ENCODE data around the gene PLEKHA4.

Gene PLEKHA4

GRCh38 chr19:48837051-48837524 is 31.3 kb downstream of the PLEKHA4 start:
- TF ChIP-seq CTCF (IDR thresholded peaks at IDR 0.05; ENCODE audit: low read depth, low read length): no peak
- Histone ChIP-seq H3K27me3 (no peaks in the 10 kb centered on the region), H3K36me3 (no peaks in the 10 kb centered on the region), H3K9me3 (no peaks in the 10 kb centered on the region), H3K4me1 (no peaks in the 10 kb centered on the region), H3K4me3 (ENCODE audit: low read depth, low read length) (peak overlapping the region; percentile 63)
- peak; percentile 96 for DNase-seq

GRCh38 chr19:48836089-48837017 is 32.1 kb downstream of the PLEKHA4 start, which contains the start of gene HSD17B14:
TSS of gene HSD17B14 (minus strand) at chr19:48836491. CDS start at chr19:48836411, 80 bp downstream.
- TF ChIP-seq CTCF (IDR thresholded peaks at IDR 0.05; ENCODE audit: low read depth, low read length): no peak
- no peaks in the 10 kb centered on the region for H3K4me1 ChIP-seq
- peak within 1 kb of the TSS; percentile 63 for H3K4me3 ChIP-seq (ENCODE audit: low read depth, low read length)
- no peaks in the 10 kb centered on the region for H3K36me3 ChIP-seq
- no peaks in the 10 kb centered on the region for H3K9me3 ChIP-seq
- no peaks in the 10 kb centered on the region for H3K27me3 ChIP-seq
- DNase-seq: peak; percentile 47

- Histone ChIP-seq H3K9me3 (no peaks in the 10 kb centered on the region), H3K36me3 (no peaks in the 10 kb centered on the region), H3K27me3 (no peaks in the 10 kb centered on the region), H3K4me3 (ENCODE audit: low read depth, low read length) (peak overlapping the region; percentile 63), H3K4me1 (no peaks in the 10 kb centered on the region)
- peak; percentile 95 for DNase-seq
- TF ChIP-seq CTCF (IDR thresholded peaks at IDR 0.05; ENCODE audit: low read depth, low read length): peak; percentile 94
Measured at GRCh38 chr19:48835734-48836088, 32.7 kb downstream of the PLEKHA4 start.

GRCh38 chr19:48833977-48834376 is 34.4 kb downstream of the PLEKHA4 start:
- Histone ChIP-seq H3K27me3 (no peaks in the 10 kb centered on the region), H3K4me1 (no peaks in the 10 kb centered on the region), H3K9me3 (no peaks in the 10 kb centered on the region), H3K4me3 (ENCODE audit: low read depth, low read length) (no peak overlapping the region), H3K36me3 (no peaks in the 10 kb centered on the region)
- no peak for TF ChIP-seq CTCF (IDR thresholded peaks at IDR 0.05; ENCODE audit: low read depth, low read length)
- no peak for DNase-seq

- TF ChIP-seq CTCF (IDR thresholded peaks at IDR 0.05; ENCODE audit: low read depth, low read length): no peak
- no peak for DNase-seq
- Histone ChIP-seq H3K4me3 (ENCODE audit: low read depth, low read length) (no peak overlapping the region), H3K4me1 (no peaks in the 10 kb centered on the region), H3K27me3 (no peaks in the 10 kb centered on the region), H3K36me3 (no peaks in the 10 kb centered on the region), H3K9me3 (no peaks in the 10 kb centered on the region)
Measured at GRCh38 chr19:48833049-48833448, 35.4 kb downstream of the PLEKHA4 start.

GRCh38 chr19:48830965-48831364 is 37.5 kb downstream of the PLEKHA4 start:
- Histone ChIP-seq H3K36me3 (no peaks in the 10 kb centered on the region), H3K9me3 (no peaks in the 10 kb centered on the region), H3K4me3 (ENCODE audit: low read depth, low read length) (no peak overlapping the region), H3K27me3 (no peaks in the 10 kb centered on the region), H3K4me1 (no peaks in the 10 kb centered on the region)
- DNase-seq: no peak
- TF ChIP-seq CTCF (IDR thresholded peaks at IDR 0.05; ENCODE audit: low read depth, low read length): no peak
